ENCODE results near the gene ABHD6. TPM values are rescaled to one million over a fixed set of nuclear protein-coding genes. Genes with fewer than 3 reads are reported as not detected.
"Not testable (repeated sequence)": the region's sequence is repeated elsewhere in the genome, so short reads cannot be mapped to it uniquely, and the experiment has no call there.

Gene ABHD6
- total RNA-seq, 1 donor, result 5.5 TPM

GRCh38 chr3:58333206-58334012 is 95.8 kb downstream of the ABHD6 start:
- peak overlapping the region; percentile 90 for H3K4me3 ChIP-seq (ENCODE audit: low read depth, low read length)
- peak; percentile 4 for TF ChIP-seq CTCF (IDR thresholded peaks at IDR 0.05; ENCODE audit: insufficient read depth, low read length)
- peak; percentile 42 for DNase-seq (ENCODE audit: low read depth)

GRCh38 chr3:58334013-58334321 is 96.4 kb downstream of the ABHD6 start:
- peak overlapping the region; percentile 90 for H3K4me3 ChIP-seq (ENCODE audit: low read depth, low read length)
- TF ChIP-seq CTCF (IDR thresholded peaks at IDR 0.05; ENCODE audit: insufficient read depth, low read length), result no peak
- no peak for DNase-seq (ENCODE audit: low read depth)

GRCh38 chr3:58334506-58334884 is 96.9 kb downstream of the ABHD6 start:
- DNase-seq (ENCODE audit: low read depth), result no peak
- no peak for TF ChIP-seq CTCF (IDR thresholded peaks at IDR 0.05; ENCODE audit: insufficient read depth, low read length)
- H3K4me3 ChIP-seq (ENCODE audit: low read depth, low read length), result peak overlapping the region; percentile 90

GRCh38 chr3:58335652-58335947 is 98.0 kb downstream of the ABHD6 start:
- TF ChIP-seq CTCF (IDR thresholded peaks at IDR 0.05; ENCODE audit: insufficient read depth, low read length), result no peak
- peak overlapping the region; percentile 49 for H3K4me3 ChIP-seq (ENCODE audit: low read depth, low read length)
- DNase-seq (ENCODE audit: low read depth), result no peak

- H3K4me3 ChIP-seq (ENCODE audit: low read depth, low read length), result peak overlapping the region; percentile 35
- no peak for TF ChIP-seq CTCF (IDR thresholded peaks at IDR 0.05; ENCODE audit: insufficient read depth, low read length)
Measured at GRCh38 chr3:58336135-58336882, 98.7 kb downstream of the ABHD6 start.

GRCh38 chr3:58337190-58337589 is 99.6 kb downstream of the ABHD6 start:
- no peak overlapping the region for H3K4me3 ChIP-seq (ENCODE audit: low read depth, low read length)
- no peak for TF ChIP-seq CTCF (IDR thresholded peaks at IDR 0.05; ENCODE audit: insufficient read depth, low read length)
- no peak for DNase-seq (ENCODE audit: low read depth)

More at GRCh38 chr3:58336135-58336882, 98.7 kb downstream of the ABHD6 start:
- peak; percentile 58 for DNase-seq (ENCODE audit: low read depth)

GRCh38 chr3:58339146-58339545 is 101.6 kb downstream of the ABHD6 start:
- not testable (repeated sequence) for H3K4me3 ChIP-seq (ENCODE audit: low read depth, low read length); DNase-seq (ENCODE audit: low read depth)
